ENCODE results near the gene CRP.

CRP gene, protein sequence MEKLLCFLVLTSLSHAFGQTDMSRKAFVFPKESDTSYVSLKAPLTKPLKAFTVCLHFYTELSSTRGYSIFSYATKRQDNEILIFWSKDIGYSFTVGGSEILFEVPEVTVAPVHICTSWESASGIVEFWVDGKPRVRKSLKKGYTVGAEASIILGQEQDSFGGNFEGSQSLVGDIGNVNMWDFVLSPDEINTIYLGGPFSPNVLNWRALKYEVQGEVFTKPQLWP

DNA sequence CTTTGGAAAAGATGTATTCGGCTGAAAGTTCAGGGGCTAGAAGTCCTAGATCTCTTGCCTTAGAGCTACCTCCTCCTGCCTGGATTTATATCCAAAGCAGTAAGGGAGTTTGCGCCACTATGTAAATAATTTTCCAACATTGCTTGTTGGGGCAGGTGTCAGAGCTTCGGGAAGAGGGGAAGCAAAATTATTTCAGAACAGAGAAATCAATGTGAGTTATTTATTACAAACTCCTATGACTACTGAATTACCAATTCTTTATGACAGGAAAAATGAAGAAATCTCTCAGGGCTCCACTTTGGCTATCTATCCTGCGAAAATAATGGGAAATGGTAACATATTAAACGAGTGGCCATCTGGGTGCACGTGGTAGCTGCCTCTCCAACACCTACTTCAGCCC, at the start of gene CRP:
Gene CRP, minus strand, starts transcription at position 61 of the 400 bp plus-strand sequence. CDS start 104 bp downstream, outside the sequence.
- no peak within 1 kb of the TSS for H2AFZ ChIP-seq (ENCODE audit: low read depth, low read length)
- H3K4me3 ChIP-seq (ENCODE audit: low read length): no peak within 1 kb of the TSS
- H3K9ac ChIP-seq (ENCODE audit: low read length): no peak within 1 kb of the TSS
- no peaks in the 10 kb centered on the region for H3K4me1 ChIP-seq (ENCODE audit: low read length)
- TF ChIP-seq CTCF (IDR thresholded peaks at IDR 0.05; ENCODE audit: low read depth, low read length) (no peak), EZH2phosphoT487 (IDR thresholded peaks at IDR 0.05; ENCODE audit: low read depth) (no peak)
- no peak within 1 kb of the TSS for H3K27ac ChIP-seq (ENCODE audit: low read length)
- H4K20me1 ChIP-seq (ENCODE audit: insufficient read depth, low read length): no peaks in the 10 kb centered on the region
- peaks cover 14% of the 10 kb centered on the region; the same call in 1 of the 2 replicates for H3K9me3 ChIP-seq (ENCODE audit: insufficient read depth, low read length)
- no peak within 1 kb of the TSS for H3K4me2 ChIP-seq (ENCODE audit: low read length)
- no peaks in the 10 kb centered on the region for H3K79me2 ChIP-seq (ENCODE audit: low read length)
- H3K36me3 ChIP-seq (replicated peaks; ENCODE audit: low read depth, low read length): no peaks in the 10 kb centered on the region
- no peaks in the 10 kb centered on the region for H3K27me3 ChIP-seq (ENCODE audit: low read depth, low read length)

GRCh38 chr1:159763686-159764085, 49.3 kb upstream of the CRP start:
- H3K4me1 ChIP-seq (ENCODE audit: low read length): no peaks in the 10 kb centered on the region
- H4K20me1 ChIP-seq (ENCODE audit: insufficient read depth, low read length): no peaks in the 10 kb centered on the region
- no peaks in the 10 kb centered on the region for H3K27me3 ChIP-seq (ENCODE audit: low read depth, low read length)
- no peak overlapping the region for H2AFZ ChIP-seq (ENCODE audit: low read depth, low read length)
- TF ChIP-seq EZH2phosphoT487 (IDR thresholded peaks at IDR 0.05; ENCODE audit: low read depth) (no peak), CTCF (IDR thresholded peaks at IDR 0.05; ENCODE audit: low read depth, low read length) (no peak)
- H3K27ac ChIP-seq (ENCODE audit: low read length): no peak overlapping the region
- no peaks in the 10 kb centered on the region for H3K79me2 ChIP-seq (ENCODE audit: low read length)
- no peak overlapping the region for H3K4me3 ChIP-seq (ENCODE audit: low read length)
- no peaks in the 10 kb centered on the region for H3K36me3 ChIP-seq (replicated peaks; ENCODE audit: low read depth, low read length)
- no peak overlapping the region for H3K4me2 ChIP-seq (ENCODE audit: low read length)
- H3K9me3 ChIP-seq (ENCODE audit: insufficient read depth, low read length): no peaks in the 10 kb centered on the region
- H3K9ac ChIP-seq (ENCODE audit: low read length): no peak overlapping the region

- Histone ChIP-seq H3K9me3 (ENCODE audit: insufficient read depth, low read length) (no peaks in the 10 kb centered on the region), H3K27me3 (ENCODE audit: low read depth, low read length) (no peaks in the 10 kb centered on the region), H4K20me1 (ENCODE audit: insufficient read depth, low read length) (no peaks in the 10 kb centered on the region), H3K36me3 (replicated peaks; ENCODE audit: low read depth, low read length) (no peaks in the 10 kb centered on the region), H3K9ac (ENCODE audit: low read length) (no peak overlapping the region), H2AFZ (ENCODE audit: low read depth, low read length) (no peak overlapping the region), H3K79me2 (ENCODE audit: low read length) (no peaks in the 10 kb centered on the region), H3K4me2 (ENCODE audit: low read length) (no peak overlapping the region), H3K4me1 (ENCODE audit: low read length) (no peaks in the 10 kb centered on the region), H3K27ac (ENCODE audit: low read length) (no peak overlapping the region), H3K4me3 (ENCODE audit: low read length) (no peak overlapping the region)
- TF ChIP-seq EZH2phosphoT487 (IDR thresholded peaks at IDR 0.05; ENCODE audit: low read depth): no peak
- no peak for TF ChIP-seq CTCF (IDR thresholded peaks at IDR 0.05; ENCODE audit: low read depth, low read length)
Measured at GRCh38 chr1:159756397-159756796, 42.0 kb upstream of the CRP start.

GRCh38 chr1:159755451-159756007, 41.1 kb upstream of the CRP start:
- no peak overlapping the region for H3K9ac ChIP-seq (ENCODE audit: low read length)
- no peaks in the 10 kb centered on the region for H3K27me3 ChIP-seq (ENCODE audit: low read depth, low read length)

More at GRCh38 chr1:159755451-159756007, 41.1 kb upstream of the CRP start:
- Histone ChIP-seq H3K4me2 (ENCODE audit: low read length) (no peak overlapping the region), H3K79me2 (ENCODE audit: low read length) (no peaks in the 10 kb centered on the region), H2AFZ (ENCODE audit: low read depth, low read length) (no peak overlapping the region), H3K36me3 (replicated peaks; ENCODE audit: low read depth, low read length) (no peaks in the 10 kb centered on the region), H3K4me3 (ENCODE audit: low read length) (no peak overlapping the region), H3K9me3 (ENCODE audit: insufficient read depth, low read length) (no peaks in the 10 kb centered on the region), H3K4me1 (ENCODE audit: low read length) (no peaks in the 10 kb centered on the region), H3K27ac (ENCODE audit: low read length) (no peak overlapping the region), H4K20me1 (ENCODE audit: insufficient read depth, low read length) (no peaks in the 10 kb centered on the region)
- TF ChIP-seq CTCF (IDR thresholded peaks at IDR 0.05; ENCODE audit: low read depth, low read length) (no peak), EZH2phosphoT487 (IDR thresholded peaks at IDR 0.05; ENCODE audit: low read depth) (no peak)

All from OCI-LY3 (cell line).